HG03097 (cell line): ENCODE results near the gene CIT.

ENCODE experiments used
- ATAC-seq: cut with Tn5 transposase; IDR thresholded peaks from one replicate; pipeline ENCODE4 v1.9.1; 2021; ENCODE audit not compliant: unreplicated experiment, low FRiP score

CIT gene

GRCh38 chr12:119864591-119864990, 12.5 kb downstream of the CIT start:
- no peak for ATAC-seq

GRCh38 chr12:119859241-119859640, 17.9 kb downstream of the CIT start:
- ATAC-seq, result no peak

GRCh38 chr12:119857041-119857591, 20.0 kb downstream of the CIT start:
- no peak for ATAC-seq

DNA sequence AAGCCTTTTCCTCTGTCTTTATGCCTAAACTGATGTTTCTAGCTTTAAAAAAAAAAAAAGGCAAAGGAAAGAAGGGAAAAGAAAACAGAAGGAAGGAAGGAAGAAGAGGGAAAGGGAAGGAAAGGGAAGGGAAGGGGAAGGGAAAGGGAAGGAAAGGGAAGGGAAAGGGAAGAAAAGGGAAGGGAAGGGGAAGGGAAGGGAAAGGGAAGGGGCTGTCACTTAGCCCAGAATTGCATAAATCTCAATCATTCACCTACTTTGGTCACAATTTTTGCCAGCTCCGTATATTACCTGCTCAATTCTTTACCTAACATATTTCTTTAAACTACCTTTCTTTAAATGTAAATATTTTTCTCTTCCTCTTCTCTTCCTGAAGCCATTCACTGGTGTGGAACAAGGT, 26.8 kb downstream of the CIT start:
- ATAC-seq, result no peak

GRCh38 chr12:119843100-119843499, 34.0 kb downstream of the CIT start:
- no peak for ATAC-seq

GRCh38 chr12:119842380-119842779, 34.7 kb downstream of the CIT start:
- ATAC-seq, result no peak

- no peak for ATAC-seq
These were observed 35.5 kb downstream of the CIT start for GRCh38 chr12:119841433-119842210.

DNA sequence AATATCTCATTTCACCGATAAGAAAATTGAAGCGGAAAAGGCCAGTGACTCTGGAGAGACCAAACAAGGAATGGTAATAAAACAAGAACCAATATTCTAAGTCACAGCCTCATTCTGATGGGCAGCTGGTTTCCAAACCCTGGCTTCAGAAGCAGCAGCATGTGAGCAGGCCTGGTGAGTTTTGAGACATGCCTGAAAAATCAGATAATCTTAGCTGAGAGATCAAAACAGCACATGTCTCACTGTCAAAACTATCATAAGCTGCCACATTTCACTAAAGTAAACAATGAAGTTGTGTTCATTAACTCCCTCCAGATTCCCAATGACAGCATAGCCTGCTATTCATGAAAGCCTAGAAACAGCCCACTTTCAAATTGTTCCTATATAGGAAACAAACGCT, 36.5 kb downstream of the CIT start:
- ATAC-seq, result no peak

DNA sequence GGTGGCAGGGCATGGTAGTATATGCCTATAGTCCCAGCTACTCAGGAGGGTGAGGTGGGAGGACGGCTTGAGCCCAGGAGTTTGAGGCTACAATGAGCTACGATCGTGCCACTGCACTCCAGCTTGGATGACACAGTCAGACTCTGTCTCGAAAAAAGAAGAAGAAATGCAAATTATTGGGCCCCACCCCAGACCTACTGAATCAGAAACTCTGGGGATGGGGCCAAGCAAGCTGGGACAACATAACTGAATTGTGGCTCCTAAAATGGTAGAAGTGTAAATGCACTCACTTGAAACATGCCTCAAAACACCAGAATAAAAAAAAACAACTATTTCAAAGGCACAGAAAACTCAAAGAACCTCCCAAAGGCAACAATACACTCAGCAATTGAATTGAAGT, 37.0 kb downstream of the CIT start:
- ATAC-seq, result no peak

DNA sequence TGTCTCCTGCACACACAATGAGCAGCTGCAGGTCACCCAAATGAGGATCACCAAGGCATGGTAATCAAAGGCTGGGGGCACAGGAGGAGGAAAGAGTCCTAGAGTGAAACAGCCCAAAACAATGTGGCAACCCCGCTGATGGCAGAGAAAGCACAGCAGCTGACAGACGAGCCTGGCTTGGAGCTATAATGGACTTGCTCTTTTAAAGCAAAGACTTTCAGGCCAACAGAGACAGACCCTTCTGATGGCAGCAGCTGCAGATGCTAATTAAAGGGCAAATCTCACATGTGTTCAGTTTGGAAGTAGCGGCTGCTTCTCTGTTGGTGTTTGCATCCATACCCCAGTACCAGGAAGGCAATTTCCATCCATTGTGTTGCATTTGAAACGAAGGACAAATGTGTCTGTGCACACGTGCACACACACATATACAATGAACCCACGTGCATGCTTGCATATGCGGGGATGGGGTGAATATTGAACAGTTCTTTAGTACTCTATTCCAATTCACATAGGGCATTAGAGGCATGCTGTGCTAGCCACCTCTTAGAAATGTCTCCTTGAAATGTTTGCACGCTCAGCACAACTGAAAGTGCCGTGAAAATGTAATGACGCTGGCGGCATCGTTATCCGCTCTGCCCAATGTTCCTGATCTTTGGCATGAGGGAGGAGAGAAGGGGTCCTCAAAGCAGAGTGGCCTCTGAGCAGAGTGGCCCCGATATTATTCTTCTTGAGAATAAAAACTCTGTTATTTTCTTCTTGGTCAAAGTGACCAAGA, 38.1 kb downstream of the CIT start:
- no peak for ATAC-seq

DNA sequence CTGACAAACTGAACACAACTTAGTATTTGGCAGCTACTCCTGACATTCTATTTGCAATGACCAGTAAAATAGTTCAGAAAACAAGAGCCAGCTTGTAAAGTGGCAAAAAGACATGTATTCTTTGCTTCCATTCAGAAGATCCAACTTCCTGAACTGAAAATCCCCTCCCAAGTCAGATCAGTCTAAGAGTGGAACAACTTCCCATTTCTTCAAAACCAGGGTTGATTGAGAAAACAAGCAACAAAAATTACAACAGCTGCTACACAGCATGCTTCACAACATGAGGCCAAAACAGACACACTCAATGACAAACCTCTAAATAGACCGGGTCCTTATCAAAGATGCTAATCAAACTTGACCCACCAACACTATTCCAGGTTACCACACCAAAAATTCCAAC, 40.3 kb downstream of the CIT start:
- no peak for ATAC-seq

DNA sequence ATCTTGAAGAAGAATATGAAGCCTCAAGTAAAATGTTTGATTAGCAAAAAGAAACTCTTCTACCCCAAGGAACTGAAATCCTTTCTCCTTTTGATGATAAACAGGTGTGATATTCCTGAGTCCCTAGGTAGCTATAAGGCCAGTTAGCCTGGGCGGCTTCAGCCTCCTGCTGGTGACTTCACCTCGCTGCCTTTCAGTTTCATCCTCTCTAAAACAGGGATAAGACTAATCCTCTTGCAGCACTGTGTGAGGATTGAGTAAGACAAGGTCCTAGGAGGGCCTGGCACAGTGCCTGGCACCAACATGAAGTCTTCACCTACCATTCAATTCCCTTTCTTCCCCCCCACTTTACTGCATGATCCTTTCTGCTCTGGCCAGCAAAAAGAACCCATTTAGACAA, 42.1 kb downstream of the CIT start:
- ATAC-seq, result no peak

GRCh38 chr12:119829439-119829838, 47.7 kb downstream of the CIT start:
- no peak for ATAC-seq

DNA sequence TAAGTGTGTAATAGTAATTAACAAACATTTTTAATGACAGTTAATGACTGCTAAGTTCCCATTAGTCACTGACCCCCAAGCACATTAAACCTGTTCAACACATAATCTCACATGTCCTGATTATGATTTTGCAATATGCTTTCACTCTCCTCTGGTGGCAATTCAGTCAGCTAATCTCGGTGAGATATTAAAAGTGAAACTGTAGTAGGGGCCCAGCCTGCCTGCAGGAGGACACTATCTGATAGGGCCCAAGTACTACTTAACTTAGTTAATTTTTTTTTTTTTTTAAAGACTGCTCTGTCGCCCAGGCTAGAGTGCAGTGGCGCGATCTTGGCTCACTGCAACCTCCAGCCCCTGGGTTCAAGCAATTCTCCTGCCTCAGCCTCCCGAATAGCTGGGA, 48.8 kb downstream of the CIT start:
- ATAC-seq, result no peak

- no peak for ATAC-seq
These were observed 49.4 kb downstream of the CIT start for GRCh38 chr12:119827760-119828159.

- no peak for ATAC-seq
These were observed 50.3 kb downstream of the CIT start for GRCh38 chr12:119826661-119827445.

DNA sequence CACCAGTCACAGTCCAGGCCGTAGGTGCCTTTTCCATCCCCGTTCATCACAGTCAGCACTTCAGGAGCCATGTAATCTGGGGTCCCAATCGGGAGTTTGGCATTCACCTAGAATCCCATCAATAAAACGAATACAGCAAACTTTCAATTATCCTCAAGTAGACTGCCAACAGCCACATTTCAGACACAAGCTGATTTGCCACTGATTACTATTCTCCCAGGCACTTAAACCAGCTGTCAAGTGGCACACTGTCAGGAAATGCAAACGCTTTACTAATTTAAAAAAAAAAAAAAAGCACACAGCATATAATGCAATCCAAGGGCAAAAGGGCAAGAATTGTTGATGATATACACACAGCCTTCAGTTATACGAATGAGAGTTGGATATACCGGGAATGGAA, 51.9 kb downstream of the CIT start:
- ATAC-seq, result no peak

- no peak for ATAC-seq
These were observed 55.1 kb downstream of the CIT start for GRCh38 chr12:119822046-119822445.

- no peak for ATAC-seq
These were observed 57.8 kb downstream of the CIT start for GRCh38 chr12:119819322-119819721.

GRCh38 chr12:119817546-119818343, 59.4 kb downstream of the CIT start:
- ATAC-seq, result no peak
